K562 treated with DMSO at 1 percent for 12 hours (cell line): ENCODE results near the gene GOLGA8Q. TPM values are rescaled to one million over a fixed set of nuclear protein-coding genes. Genes with fewer than 3 reads are reported as not detected.

Source experiments
- total RNA-seq: library from RNA; unstranded; fragments of 300-600 nt; gene quantifications from 2 replicates; pipeline ENCODE4 v1.2.3, GENCODE V29; 2022; ENCODE audit not compliant: insufficient read depth

The GOLGA8Q gene
- not detected in 2 replicates for total RNA-seq

GRCh38 chr15:30551750-30552149 is at the start of gene GOLGA8Q:
Gene GOLGA8Q (plus strand): TSS chr15:30552050. CDS start chr15:30552078, 28 bp downstream.

GRCh38 chr15:30603796-30604195 is 51.9 kb downstream of the GOLGA8Q start, which contains the start of gene GOLGA8H:
Gene GOLGA8H (plus strand): TSS chr15:30604028. CDS start chr15:30604126, 98 bp downstream.

Other genes with a start within 250 kb of the GOLGA8Q start
- not detected in 2 replicates for gene CHRFAM7A, start 158.5 kb upstream of the GOLGA8Q start, total RNA-seq
- gene GOLGA8R, start 137.8 kb upstream of the GOLGA8Q start, total RNA-seq: not detected in 2 replicates
- not detected in 2 replicates for gene GOLGA8H, start 52.0 kb downstream of the GOLGA8Q start, total RNA-seq